ENCODE results near the gene SSBP3.

The SSBP3 gene

DNA sequence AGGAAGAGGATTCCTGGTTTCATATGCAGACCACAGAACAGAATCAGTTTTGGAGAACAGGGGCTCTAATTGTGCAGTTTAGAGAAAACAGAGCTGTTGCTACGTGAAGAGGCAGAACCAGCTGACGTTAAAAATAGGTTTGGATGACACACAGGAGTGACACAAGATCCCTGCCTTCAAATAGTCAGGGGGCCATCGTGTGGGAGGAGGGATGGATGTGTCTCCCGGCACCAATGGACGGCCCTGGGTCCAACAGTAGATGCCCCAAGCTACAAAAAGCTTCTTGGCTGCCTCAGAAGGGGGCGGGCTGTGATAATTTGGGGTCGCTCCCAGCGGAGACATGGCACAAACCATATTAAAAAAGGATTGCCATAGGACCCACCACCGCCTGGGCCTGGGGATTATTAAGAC lies 118.4 kb downstream of the SSBP3 start:
- Histone ChIP-seq H3K4me1 (ENCODE audit: insufficient read depth, low read length) (peaks cover 3% of the 10 kb centered on the region), H2AFZ (ENCODE audit: low read depth, low read length) (no peak overlapping the region), H3K4me3 (ENCODE audit: low read length) (no peak overlapping the region), H3K27me3 (ENCODE audit: insufficient read depth, low read length) (no peaks in the 10 kb centered on the region), H3K36me3 (ENCODE audit: insufficient read depth, low read length) (no peaks in the 10 kb centered on the region), H3K9me3 (ENCODE audit: low read length) (no peaks in the 10 kb centered on the region)

DNA sequence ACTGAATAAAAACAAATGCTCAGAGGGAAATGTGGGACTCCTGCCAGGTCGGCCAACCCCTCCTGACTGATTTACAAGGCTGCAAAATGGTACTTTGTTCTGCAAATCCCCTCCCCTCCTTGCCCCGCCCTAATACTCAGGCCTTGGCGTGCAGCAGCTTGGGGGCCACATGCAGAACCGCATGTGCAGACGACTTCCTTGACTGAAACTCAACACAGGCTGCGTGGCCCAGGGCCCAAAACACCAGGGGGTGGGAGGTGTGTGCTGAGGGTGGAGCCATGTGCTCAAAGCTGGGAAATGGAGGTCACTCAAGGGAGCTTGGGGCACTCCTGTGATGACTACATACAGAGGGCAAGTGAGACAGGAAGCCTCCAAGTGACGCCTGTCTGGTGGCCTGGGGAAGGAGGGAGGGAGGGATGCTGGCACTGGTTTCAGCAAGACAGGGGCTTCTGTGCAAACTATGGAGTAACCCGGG lies 119.0 kb downstream of the SSBP3 start:
- no peak overlapping the region for H3K4me3 ChIP-seq (ENCODE audit: low read length)
- peaks cover 3% of the 10 kb centered on the region for H3K4me1 ChIP-seq (ENCODE audit: insufficient read depth, low read length)
- H3K36me3 ChIP-seq (ENCODE audit: insufficient read depth, low read length), result no peaks in the 10 kb centered on the region

DNA sequence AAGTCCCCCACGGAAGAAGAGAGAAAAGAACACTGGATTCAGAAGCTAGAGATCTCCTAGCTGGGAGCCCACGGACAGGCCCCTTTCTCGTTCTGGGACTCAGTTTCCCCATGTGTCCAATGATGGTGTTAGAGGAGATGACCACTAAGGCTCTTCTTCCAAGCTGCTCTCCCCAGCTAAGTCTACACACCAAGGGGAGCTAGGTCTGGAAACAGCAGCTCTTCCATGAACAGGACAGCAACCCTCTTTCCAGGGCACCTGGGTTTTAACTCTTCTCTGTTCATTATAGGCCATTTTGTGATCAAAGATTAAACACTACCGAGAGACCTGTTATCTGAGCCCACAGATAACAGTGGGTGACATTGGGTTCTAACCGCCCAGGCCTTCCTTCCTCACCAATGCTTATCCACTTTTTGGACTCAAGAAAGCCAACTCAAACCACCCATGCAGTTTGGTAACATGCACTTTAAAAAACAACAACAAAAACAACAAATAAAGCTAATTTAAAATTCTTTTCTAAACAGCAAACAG lies 120.3 kb downstream of the SSBP3 start:
- H2AFZ ChIP-seq (ENCODE audit: low read depth, low read length), result no peak overlapping the region
- H3K36me3 ChIP-seq (ENCODE audit: insufficient read depth, low read length), result peaks cover 6% of the 10 kb centered on the region
- H3K4me1 ChIP-seq (ENCODE audit: insufficient read depth, low read length), result peaks cover 3% of the 10 kb centered on the region
- H3K9me3 ChIP-seq (ENCODE audit: low read length), result no peaks in the 10 kb centered on the region
- H3K4me3 ChIP-seq (ENCODE audit: low read length), result no peak overlapping the region
- H3K27me3 ChIP-seq (ENCODE audit: insufficient read depth, low read length), result no peaks in the 10 kb centered on the region

More for the DNA sequence above, 119.0 kb downstream of the SSBP3 start:
- Histone ChIP-seq H3K9me3 (ENCODE audit: low read length) (no peaks in the 10 kb centered on the region), H2AFZ (ENCODE audit: low read depth, low read length) (no peak overlapping the region), H3K27me3 (ENCODE audit: insufficient read depth, low read length) (no peaks in the 10 kb centered on the region)

DNA sequence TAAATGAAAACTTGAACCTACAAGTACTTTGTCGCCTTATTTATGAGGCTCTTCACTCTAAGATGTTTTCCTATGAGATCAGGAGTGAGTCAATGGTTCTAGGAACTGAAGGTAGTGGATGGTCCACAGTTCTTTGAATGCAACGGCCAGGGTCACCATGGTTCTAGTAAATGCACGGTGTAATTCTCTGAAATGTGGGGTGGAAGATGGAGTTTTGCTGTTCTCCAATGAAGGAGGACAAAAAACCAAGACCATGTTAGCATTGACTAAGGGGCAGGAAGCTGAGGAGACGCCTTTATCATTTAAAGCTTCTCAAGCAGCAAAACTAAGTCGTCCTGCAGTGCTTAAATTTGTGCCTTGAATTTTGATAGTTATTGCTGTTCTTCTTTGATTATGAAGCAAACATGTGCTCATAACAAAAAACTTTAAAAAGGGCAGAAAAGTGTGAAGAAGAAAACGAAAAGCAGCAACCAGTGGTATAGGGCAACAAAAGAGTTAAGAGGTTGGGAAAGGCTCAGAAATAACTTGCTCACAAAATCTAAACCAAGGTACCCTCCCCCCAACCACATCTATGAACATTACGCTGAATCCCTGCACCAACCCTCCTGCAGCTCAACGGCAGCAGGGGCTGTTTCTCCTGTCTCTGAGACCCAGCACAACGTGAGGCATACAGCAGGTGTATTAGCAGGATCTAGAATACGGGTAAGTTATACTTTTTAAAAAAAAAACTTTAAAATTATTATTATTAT lies 121.2 kb downstream of the SSBP3 start:
- Histone ChIP-seq H3K9me3 (ENCODE audit: low read length) (no peaks in the 10 kb centered on the region), H3K4me1 (ENCODE audit: insufficient read depth, low read length) (peaks cover 3% of the 10 kb centered on the region), H3K27me3 (ENCODE audit: insufficient read depth, low read length) (no peaks in the 10 kb centered on the region), H3K36me3 (ENCODE audit: insufficient read depth, low read length) (peaks cover 14% of the 10 kb centered on the region), H3K4me3 (ENCODE audit: low read length) (no peak overlapping the region), H2AFZ (ENCODE audit: low read depth, low read length) (no peak overlapping the region)

DNA sequence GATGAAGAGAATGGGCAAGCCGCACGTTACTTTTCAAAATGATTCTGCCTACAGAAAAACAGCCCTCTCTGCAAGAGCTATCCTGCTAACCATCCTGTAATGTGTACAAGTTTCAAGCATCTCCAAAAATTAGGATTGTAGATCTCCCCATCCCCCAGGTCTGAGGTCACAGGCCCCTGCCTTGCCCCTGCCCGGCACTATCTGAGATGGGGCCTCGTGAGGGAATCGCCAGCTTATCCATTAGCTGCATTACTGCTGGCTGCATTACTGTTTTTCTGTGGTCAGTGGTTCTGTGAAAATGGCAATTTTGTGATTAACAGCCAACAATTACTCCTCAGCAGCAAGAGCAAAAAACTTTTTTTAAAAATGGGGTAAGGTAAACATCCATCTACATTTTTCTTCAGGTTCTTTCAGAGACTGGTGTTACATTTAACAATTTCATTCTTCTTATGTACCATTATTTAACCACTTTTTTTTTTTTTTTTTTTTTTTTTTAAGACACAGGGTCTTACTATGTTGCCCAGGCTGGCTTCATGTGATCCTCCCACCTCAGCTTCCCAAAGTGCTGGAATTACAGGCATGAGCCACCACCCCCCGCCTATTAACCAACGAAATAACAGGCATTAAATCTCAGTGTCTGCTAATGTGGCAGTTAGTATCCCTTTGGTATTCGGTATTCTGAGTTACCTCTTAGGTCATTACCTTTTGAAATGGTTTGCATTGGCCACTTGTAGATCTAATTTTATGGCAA lies 122.4 kb downstream of the SSBP3 start:
- H3K4me3 ChIP-seq (ENCODE audit: low read length), result no peak overlapping the region
- H3K27me3 ChIP-seq (ENCODE audit: insufficient read depth, low read length), result no peaks in the 10 kb centered on the region
- H2AFZ ChIP-seq (ENCODE audit: low read depth, low read length), result no peak overlapping the region
- peaks cover 24% of the 10 kb centered on the region for H3K36me3 ChIP-seq (ENCODE audit: insufficient read depth, low read length)
- peaks cover 3% of the 10 kb centered on the region for H3K4me1 ChIP-seq (ENCODE audit: insufficient read depth, low read length)
- H3K9me3 ChIP-seq (ENCODE audit: low read length), result no peaks in the 10 kb centered on the region

DNA sequence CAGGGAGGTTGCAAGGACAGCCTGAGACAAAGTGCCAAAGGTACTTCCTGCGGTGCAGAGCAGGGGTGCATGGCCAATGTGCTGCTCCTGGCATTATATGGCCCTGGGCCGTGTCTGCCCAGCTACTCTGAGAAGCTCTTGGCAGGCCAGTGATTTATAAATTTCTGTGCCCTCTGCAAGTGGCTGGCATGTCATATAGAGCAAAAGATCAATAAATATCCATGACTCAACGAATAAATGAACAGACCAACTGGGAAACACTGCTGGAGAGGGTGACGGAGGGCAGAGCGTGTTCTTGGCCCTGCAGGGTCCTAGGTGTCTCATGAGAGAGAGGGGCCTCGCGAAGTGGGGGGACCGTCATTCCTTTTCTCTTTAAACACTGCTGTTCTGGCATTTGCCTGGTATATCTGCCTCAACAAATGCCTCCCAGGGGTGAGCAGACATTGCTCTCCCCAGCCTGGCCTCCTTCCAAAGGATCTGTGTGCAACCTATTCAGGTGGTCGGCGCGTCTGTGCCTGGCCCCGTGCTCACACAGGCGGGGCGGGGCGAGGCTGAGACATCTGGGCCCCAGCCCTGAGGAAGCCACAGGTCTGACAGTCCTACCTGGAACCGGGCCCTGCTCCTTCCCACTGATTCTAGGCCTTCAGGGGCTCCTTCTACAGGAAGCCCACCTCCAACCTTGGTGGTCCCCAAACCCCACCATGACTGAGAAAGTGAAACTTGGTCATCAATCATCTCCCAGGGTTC lies 123.9 kb downstream of the SSBP3 start:
- Histone ChIP-seq H3K4me3 (ENCODE audit: low read length) (no peak overlapping the region), H3K9me3 (ENCODE audit: low read length) (no peaks in the 10 kb centered on the region), H3K36me3 (ENCODE audit: insufficient read depth, low read length) (peaks cover 27% of the 10 kb centered on the region), H3K27me3 (ENCODE audit: insufficient read depth, low read length) (no peaks in the 10 kb centered on the region), H3K4me1 (ENCODE audit: insufficient read depth, low read length) (peaks cover 3% of the 10 kb centered on the region), H2AFZ (ENCODE audit: low read depth, low read length) (no peak overlapping the region)

DNA sequence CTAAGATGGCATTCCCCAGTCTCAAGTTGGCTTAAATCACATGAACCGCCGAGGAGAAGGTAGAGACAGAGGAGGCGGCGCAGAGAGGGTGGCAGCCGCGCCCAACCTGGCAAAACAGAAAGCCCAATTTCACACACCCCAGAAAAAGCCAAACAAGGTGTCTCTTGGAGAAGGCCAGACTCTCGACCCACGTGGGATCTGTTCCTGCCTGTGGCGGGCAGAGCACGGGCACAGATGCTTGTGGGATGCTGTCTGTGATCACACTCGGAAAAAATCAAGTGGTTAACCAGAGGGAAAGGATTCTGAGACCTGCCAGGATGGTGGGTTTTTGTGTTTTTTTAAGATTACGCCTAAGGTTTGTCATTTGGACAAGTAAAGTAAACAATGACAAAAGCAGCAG lies 125.5 kb downstream of the SSBP3 start:
- no peaks in the 10 kb centered on the region for H3K27me3 ChIP-seq (ENCODE audit: insufficient read depth, low read length)
- peaks cover 3% of the 10 kb centered on the region for H3K4me1 ChIP-seq (ENCODE audit: insufficient read depth, low read length)
- H3K9me3 ChIP-seq (ENCODE audit: low read length), result no peaks in the 10 kb centered on the region
- no peak overlapping the region for H3K4me3 ChIP-seq (ENCODE audit: low read length)
- H2AFZ ChIP-seq (ENCODE audit: low read depth, low read length), result no peak overlapping the region
- H3K36me3 ChIP-seq (ENCODE audit: insufficient read depth, low read length), result peaks cover 32% of the 10 kb centered on the region

DNA sequence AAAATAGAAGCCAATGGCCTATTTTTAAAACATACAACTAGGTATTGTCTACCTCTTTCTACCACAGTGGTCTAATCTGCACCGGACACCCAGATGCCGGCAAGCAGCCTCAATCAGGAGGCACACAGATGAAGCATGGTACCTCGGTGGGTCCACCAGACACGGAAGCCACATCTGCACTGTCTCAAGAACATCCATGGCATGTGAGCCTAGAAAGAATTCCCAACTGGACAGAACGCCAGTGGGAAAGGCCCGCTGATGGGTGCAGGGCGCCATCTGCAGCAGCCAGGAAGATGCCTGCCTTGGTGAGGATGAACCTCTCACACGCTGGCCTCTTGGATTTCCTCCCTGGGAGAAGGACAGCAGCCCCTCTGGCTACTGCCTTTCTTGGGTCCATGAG lies 126.7 kb downstream of the SSBP3 start:
- Histone ChIP-seq H3K4me3 (ENCODE audit: low read length) (no peak overlapping the region), H3K27me3 (ENCODE audit: insufficient read depth, low read length) (no peaks in the 10 kb centered on the region), H3K36me3 (ENCODE audit: insufficient read depth, low read length) (peaks cover 32% of the 10 kb centered on the region), H3K4me1 (ENCODE audit: insufficient read depth, low read length) (peaks cover 12% of the 10 kb centered on the region), H2AFZ (ENCODE audit: low read depth, low read length) (no peak overlapping the region), H3K9me3 (ENCODE audit: low read length) (no peaks in the 10 kb centered on the region)

- no peak overlapping the region for H3K4me3 ChIP-seq (ENCODE audit: low read length)
- H2AFZ ChIP-seq (ENCODE audit: low read depth, low read length), result no peak overlapping the region
- H3K9me3 ChIP-seq (ENCODE audit: low read length), result no peaks in the 10 kb centered on the region
- H3K27me3 ChIP-seq (ENCODE audit: insufficient read depth, low read length), result no peaks in the 10 kb centered on the region
- H3K4me1 ChIP-seq (ENCODE audit: insufficient read depth, low read length), result peaks cover 16% of the 10 kb centered on the region
- H3K36me3 ChIP-seq (ENCODE audit: insufficient read depth, low read length), result peaks cover 32% of the 10 kb centered on the region
These were observed 127.2 kb downstream of the SSBP3 start for GRCh38 chr1:54278941-54279422.

- peaks cover 32% of the 10 kb centered on the region for H3K36me3 ChIP-seq (ENCODE audit: insufficient read depth, low read length)
- no peaks in the 10 kb centered on the region for H3K9me3 ChIP-seq (ENCODE audit: low read length)
- H3K4me1 ChIP-seq (ENCODE audit: insufficient read depth, low read length), result peaks cover 26% of the 10 kb centered on the region
- H2AFZ ChIP-seq (ENCODE audit: low read depth, low read length), result no peak overlapping the region
- no peak overlapping the region for H3K4me3 ChIP-seq (ENCODE audit: low read length)
- H3K27me3 ChIP-seq (ENCODE audit: insufficient read depth, low read length), result no peaks in the 10 kb centered on the region
These were observed 128.5 kb downstream of the SSBP3 start for GRCh38 chr1:54277451-54278341.

- Histone ChIP-seq H3K4me3 (ENCODE audit: low read length) (no peak overlapping the region), H3K9me3 (ENCODE audit: low read length) (no peaks in the 10 kb centered on the region), H3K36me3 (ENCODE audit: insufficient read depth, low read length) (peaks cover 32% of the 10 kb centered on the region), H3K4me1 (ENCODE audit: insufficient read depth, low read length) (peaks cover 35% of the 10 kb centered on the region), H3K27me3 (ENCODE audit: insufficient read depth, low read length) (no peaks in the 10 kb centered on the region), H2AFZ (ENCODE audit: low read depth, low read length) (no peak overlapping the region)
These were observed 129.4 kb downstream of the SSBP3 start for GRCh38 chr1:54276617-54277450.
